Ovary (tissue), 9 donors: ENCODE measurements around the gene OR51L1. TPM values are rescaled to one million over a fixed set of nuclear protein-coding genes. Genes with fewer than 3 reads are reported as not detected.

Experiments used
- DNase-seq, 5 donors: peaks; one replicate each; pipeline ENCODE4 v3.0.0-alpha.2; 2019 to 2020
- H3K27ac ChIP-seq, 2 donors: fragments of 200-600 bp; one replicate each; pipeline versions ENCODE4 v1.5.1 to v1.8.0; 2019 to 2022
- H3K27me3 ChIP-seq: fragments of 200-600 bp; one replicate; pipeline ENCODE4 v1.8.0; 2022
- H3K36me3 ChIP-seq: fragments of 200-600 bp; sonication (generic); one replicate; pipeline ENCODE4 v1.5.1; 2019
- H3K4me1 ChIP-seq: one replicate; pipeline ENCODE4 v1.8.1; 2013; ENCODE audit warnings: mild to moderate bottlenecking, moderate library complexity; ENCODE audit not compliant: insufficient read depth
- H3K4me3 ChIP-seq: fragments of 200-600 bp; sonication (generic); one replicate; pipeline ENCODE4 v1.5.1; 2017
- H3K9me3 ChIP-seq, 2 donors: fragments of 200-600 bp in 1 of 2; sonication (generic) in 1 of 2; one replicate each; pipeline versions ENCODE4 v1.5.1 to v1.8.1; 2013 to 2019; ENCODE audit warnings: mild to moderate bottlenecking in 1 of 2, moderate library complexity in 1 of 2
- EP300 ChIP-seq: sonication (generic); formaldehyde crosslinking; IDR thresholded peaks from one replicate; pipeline ENCODE4 v1.6.1; 2017; ENCODE audit warnings: antibody characterized with exemption
- POLR2A ChIP-seq: fragments of 450-650 bp; IDR thresholded peaks from one replicate; pipeline ENCODE4 v1.6.1; 2017; ENCODE audit warnings: antibody characterized with exemption, mild to moderate bottlenecking, moderate library complexity
- WGBS, 3 donors: extraction: QIAGEN DNeasy Blood & Tissue Kit in 1 of 3; methylation state at CpG; one replicate each; pipeline versions ENCODE4 v1.1.5 to v1.1.7; 2013 to 2017; 5-methylcytosine and 5-hydroxymethylcytosine counted together
- intact Hi-C, 4 donors: fragments of 100-400 bp; cut with DNase I; formaldehyde crosslinking; loops; one replicate each; pipeline versions ENCODE4 v1.11.0 to v1.15.1; 2022 to 2023
- polyA plus RNA-seq, 2 donors: library from polyadenylated mRNA; stranded (reverse); fragments of 200-250 nt in 1 of 2; fragments of 350-450 nt in 1 of 2; fragmentation: Illumina TruSeq in 1 of 2; extraction: RNeasy Lipid Tissue Mini Kit (QIAGEN cat#74804) in 1 of 2; gene quantifications; one replicate each; pipeline ENCODE4 v1.2.3, GENCODE V29; 2013 to 2014
- total RNA-seq, 7 donors: library from RNA; depleted of rRNA in 2 of 7; stranded (reverse); fragments of >200 nt in 2 of 7; fragmentation: NEBNext Ultra II Directional in 3 of 7; extraction: Animal tissue kit (Norgen Biotek cat#: 25700) in 3 of 7; gene quantifications; one replicate each; pipeline versions ENCODE4 v1.1.0 to v1.2.4, GENCODE V29; 2016 to 2023
- TF ChIP-seq, protein P1 (sequence below), 3 donors: fragments of 450-650 bp in 2 of 3; fragments of 200-600 bp in 1 of 3; IDR thresholded peaks; one replicate each; pipeline versions ENCODE4 v1.5.1 to v1.8.0; 2016 to 2022; ENCODE audit warnings: antibody characterized with exemption in 3 of 3, mild to moderate bottlenecking in 1 of 3
- donor health status: DM: no; HTN: no; CAD: no; lungs with moderate emphysema.
- donor health status: DM: no; HTN: no; CAD: no.
- donor health status: Bipolar disorder and iron deficiency.
- donor health status: DM: yes; HTN: yes; CAD: no.
- donor health status: DM: no; HTN: no; CAD: no.
- donor health status: DM: yes; HTN: yes; CAD: no.

Gene OR51L1
- total and polyA plus RNA-seq, 9 donors, result not detected

DNA sequence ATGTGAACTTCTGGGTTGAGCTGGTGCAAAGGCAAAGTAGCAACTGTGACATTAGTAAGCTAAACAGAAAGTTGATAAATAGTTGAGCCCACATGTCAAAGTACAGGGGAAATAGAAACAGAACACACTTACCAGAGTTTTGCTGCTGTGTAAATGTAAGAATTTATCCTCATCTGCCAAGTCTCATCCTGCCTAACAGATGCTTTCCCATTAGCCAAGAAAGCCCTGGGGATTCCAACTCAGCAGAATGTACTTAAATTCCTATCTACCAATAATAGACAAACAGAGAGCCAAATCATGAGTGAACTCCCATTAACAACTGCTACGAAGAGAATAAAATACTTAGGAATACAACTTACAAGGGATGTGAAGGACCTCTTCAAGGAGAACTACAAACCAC is 31.8 kb upstream of the OR51L1 start:
- Histone ChIP-seq H3K9me3 (no peaks in the 10 kb centered on the region), H3K4me3 (no peak overlapping the region), H3K4me1 (no peaks in the 10 kb centered on the region), H3K27ac (no peak overlapping the region), H3K36me3 (no peaks in the 10 kb centered on the region), H3K27me3 (no peaks in the 10 kb centered on the region)
- intact Hi-C loops, result no loop called here
- no peak for DNase-seq
- WGBS, 3 donors, result 36 to 39% (median 38%) methylated on average over 1 of the region's 1 CpG
- TF ChIP-seq POLR2A (no peak), EP300 (no peak)
- TF ChIP-seq, protein P1, sequence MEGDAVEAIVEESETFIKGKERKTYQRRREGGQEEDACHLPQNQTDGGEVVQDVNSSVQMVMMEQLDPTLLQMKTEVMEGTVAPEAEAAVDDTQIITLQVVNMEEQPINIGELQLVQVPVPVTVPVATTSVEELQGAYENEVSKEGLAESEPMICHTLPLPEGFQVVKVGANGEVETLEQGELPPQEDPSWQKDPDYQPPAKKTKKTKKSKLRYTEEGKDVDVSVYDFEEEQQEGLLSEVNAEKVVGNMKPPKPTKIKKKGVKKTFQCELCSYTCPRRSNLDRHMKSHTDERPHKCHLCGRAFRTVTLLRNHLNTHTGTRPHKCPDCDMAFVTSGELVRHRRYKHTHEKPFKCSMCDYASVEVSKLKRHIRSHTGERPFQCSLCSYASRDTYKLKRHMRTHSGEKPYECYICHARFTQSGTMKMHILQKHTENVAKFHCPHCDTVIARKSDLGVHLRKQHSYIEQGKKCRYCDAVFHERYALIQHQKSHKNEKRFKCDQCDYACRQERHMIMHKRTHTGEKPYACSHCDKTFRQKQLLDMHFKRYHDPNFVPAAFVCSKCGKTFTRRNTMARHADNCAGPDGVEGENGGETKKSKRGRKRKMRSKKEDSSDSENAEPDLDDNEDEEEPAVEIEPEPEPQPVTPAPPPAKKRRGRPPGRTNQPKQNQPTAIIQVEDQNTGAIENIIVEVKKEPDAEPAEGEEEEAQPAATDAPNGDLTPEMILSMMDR (IDR thresholded peaks at IDR 0.05), result no peak

DNA sequence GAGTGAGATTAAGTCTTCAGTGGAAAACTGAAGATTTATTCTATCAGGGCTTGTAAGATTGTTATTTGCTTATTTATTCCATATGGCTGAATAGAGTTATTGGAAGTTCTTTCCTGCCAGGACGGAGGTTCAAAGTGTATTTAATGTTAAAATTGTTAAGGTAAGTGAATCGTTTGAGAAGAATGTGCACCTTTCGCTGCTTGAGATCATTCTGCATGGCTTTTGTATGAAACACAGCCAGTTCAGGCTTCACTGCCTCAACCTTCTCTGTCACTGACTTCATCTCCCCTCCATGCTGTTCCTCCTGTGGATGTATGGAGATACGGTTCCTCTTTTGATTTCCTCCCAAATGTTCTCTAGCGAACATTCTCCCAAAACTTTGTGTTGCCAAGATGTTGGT is 19.2 kb upstream of the OR51L1 start:
- H3K27ac ChIP-seq, result no peak overlapping the region
- H3K4me1 ChIP-seq, result no peaks in the 10 kb centered on the region
- no peak for DNase-seq
- WGBS, 3 donors, result 82 to 85% (median 84%) methylated on average over 5 of the region's 5 CpGs
- TF ChIP-seq EP300 (no peak), POLR2A (no peak)
- TF ChIP-seq, protein P1 (IDR thresholded peaks at IDR 0.05), result no peak
- H3K36me3 ChIP-seq, result no peaks in the 10 kb centered on the region
- no peak overlapping the region for H3K4me3 ChIP-seq
- H3K27me3 ChIP-seq, result no peaks in the 10 kb centered on the region
- intact Hi-C loops, result no loop called here
- no peaks in the 10 kb centered on the region for H3K9me3 ChIP-seq

DNA sequence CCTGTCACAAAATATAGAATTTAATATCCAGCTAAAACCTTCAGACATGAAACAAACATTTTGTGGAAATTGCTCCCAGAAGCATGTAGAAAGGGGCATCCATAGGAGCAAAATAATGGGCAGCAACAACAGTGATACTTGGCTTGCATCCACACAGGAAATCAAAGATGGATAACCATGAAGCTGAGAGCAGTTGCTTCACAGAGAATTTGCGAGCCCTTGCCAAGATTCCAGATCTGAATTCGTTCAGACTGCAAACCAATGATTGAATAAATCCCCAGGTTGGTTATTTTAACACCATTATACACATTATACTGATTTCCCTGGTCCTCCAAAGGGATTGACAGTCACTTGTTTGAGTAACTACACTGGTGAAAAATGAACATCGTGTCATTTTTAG is 15.6 kb upstream of the OR51L1 start:
- TF ChIP-seq, protein P1 (IDR thresholded peaks at IDR 0.05), result no peak
- TF ChIP-seq POLR2A (no peak), EP300 (no peak)
- intact Hi-C loops, result no loop called here
- WGBS, 3 donors, result 33 to 37% (median 35%) methylated on average over 3 of the region's 3 CpGs
- H3K4me1 ChIP-seq, result no peaks in the 10 kb centered on the region
- H3K27me3 ChIP-seq, result no peaks in the 10 kb centered on the region
- H3K36me3 ChIP-seq, result no peaks in the 10 kb centered on the region
- H3K4me3 ChIP-seq, result no peak overlapping the region
- DNase-seq, result no peak
- no peak overlapping the region for H3K27ac ChIP-seq
- no peaks in the 10 kb centered on the region for H3K9me3 ChIP-seq

DNA sequence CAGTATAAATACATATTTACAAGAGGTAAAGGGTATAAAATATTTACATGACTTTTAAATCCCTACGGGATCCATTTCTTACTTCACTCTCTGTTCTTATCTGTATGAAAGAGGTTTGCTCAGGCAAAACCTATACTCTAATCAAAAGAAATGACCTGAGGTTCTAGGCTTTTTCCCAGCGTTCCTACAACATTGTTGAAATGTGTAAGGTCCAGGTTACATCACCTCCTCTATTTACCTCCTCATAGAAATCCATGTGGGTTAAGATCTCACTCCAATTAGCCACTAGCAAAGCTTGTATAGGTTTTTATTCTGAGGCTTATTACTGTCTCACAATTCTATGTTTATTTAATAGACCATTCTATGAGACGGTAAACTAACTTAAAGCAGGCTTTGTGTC is 12.0 kb upstream of the OR51L1 start:
- Histone ChIP-seq H3K4me1 (no peaks in the 10 kb centered on the region), H3K36me3 (no peaks in the 10 kb centered on the region), H3K9me3 (no peaks in the 10 kb centered on the region), H3K27ac (no peak overlapping the region), H3K27me3 (no peaks in the 10 kb centered on the region), H3K4me3 (no peak overlapping the region)
- no peak for DNase-seq
- 66 to 85% (median 69%) methylated on average over 3 of the region's 3 CpGs for WGBS, 3 donors
- intact Hi-C loops, result no loop called here
- TF ChIP-seq EP300, result no peak
- TF ChIP-seq, protein P1 (IDR thresholded peaks at IDR 0.05), result no peak
- TF ChIP-seq POLR2A, result no peak

DNA sequence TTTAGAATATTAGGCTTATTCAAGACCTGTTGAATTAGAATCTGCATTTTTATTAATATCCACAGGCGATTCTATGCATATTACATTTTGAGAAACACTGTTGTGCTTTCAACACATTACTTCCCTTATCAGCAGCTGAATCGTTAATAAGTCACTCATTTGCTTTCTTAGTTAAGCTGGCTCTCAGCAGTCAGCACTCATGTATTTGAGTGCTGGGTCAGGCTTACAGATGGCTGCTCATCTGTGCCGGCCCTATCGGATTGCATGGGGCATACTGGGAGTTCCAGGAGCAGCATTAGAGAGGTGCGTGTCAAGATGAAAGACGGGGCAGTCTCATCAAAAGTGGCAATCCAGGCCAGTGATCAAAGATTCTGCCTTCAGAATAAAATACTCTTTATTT is 10.8 kb upstream of the OR51L1 start:
- Histone ChIP-seq H3K9me3 (no peaks in the 10 kb centered on the region), H3K27ac (no peak overlapping the region), H3K36me3 (no peaks in the 10 kb centered on the region), H3K4me3 (no peak overlapping the region), H3K4me1 (no peaks in the 10 kb centered on the region), H3K27me3 (no peaks in the 10 kb centered on the region)
- TF ChIP-seq EP300 (no peak), POLR2A (no peak)
- TF ChIP-seq, protein P1 (IDR thresholded peaks at IDR 0.05), result no peak
- intact Hi-C loops, result no loop called here
- 77 to 84% (median 83%) methylated on average over 6 of the region's 6 CpGs for WGBS, 3 donors
- no peak for DNase-seq
